ENCODE data around the gene CALCA. TPM values are rescaled to one million over a fixed set of nuclear protein-coding genes. Genes with fewer than 3 reads are reported as not detected.

Gene CALCA
- total RNA-seq, 1 donor from 2014 or later = not detected

DNA sequence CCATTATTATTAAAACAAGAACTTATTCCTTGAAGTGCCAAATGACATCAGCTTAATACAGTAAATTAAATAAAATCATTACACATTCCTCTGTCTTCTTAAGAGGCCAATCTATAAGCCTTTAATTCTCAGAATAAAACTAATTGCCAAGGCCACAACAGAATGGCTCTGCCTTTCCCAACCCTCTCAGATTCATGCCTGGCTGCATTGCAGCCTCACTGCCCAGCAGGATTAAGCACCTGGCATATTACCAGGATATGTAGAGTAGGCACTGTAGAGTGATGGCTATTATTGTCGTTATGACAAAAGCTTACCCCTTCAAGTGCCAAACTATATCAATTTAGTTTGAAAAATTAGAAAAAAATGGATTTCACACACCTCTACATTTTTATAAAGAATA lies 9.4 kb upstream of the CALCA start:
- H3K4me1 Mint-ChIP-seq (ENCODE audit: unreplicated experiment) = no peaks in the 10 kb centered on the region
- TF ChIP-seq, protein P1, sequence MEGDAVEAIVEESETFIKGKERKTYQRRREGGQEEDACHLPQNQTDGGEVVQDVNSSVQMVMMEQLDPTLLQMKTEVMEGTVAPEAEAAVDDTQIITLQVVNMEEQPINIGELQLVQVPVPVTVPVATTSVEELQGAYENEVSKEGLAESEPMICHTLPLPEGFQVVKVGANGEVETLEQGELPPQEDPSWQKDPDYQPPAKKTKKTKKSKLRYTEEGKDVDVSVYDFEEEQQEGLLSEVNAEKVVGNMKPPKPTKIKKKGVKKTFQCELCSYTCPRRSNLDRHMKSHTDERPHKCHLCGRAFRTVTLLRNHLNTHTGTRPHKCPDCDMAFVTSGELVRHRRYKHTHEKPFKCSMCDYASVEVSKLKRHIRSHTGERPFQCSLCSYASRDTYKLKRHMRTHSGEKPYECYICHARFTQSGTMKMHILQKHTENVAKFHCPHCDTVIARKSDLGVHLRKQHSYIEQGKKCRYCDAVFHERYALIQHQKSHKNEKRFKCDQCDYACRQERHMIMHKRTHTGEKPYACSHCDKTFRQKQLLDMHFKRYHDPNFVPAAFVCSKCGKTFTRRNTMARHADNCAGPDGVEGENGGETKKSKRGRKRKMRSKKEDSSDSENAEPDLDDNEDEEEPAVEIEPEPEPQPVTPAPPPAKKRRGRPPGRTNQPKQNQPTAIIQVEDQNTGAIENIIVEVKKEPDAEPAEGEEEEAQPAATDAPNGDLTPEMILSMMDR (IDR thresholded peaks at IDR 0.05) = no peak
- H3K27me3 Mint-ChIP-seq (ENCODE audit: unreplicated experiment) = peaks cover 10% of the 10 kb centered on the region
- no peaks in the 10 kb centered on the region for H3K36me3 Mint-ChIP-seq (ENCODE audit: unreplicated experiment)
- no peak overlapping the region for H3K4me3 Mint-ChIP-seq (ENCODE audit: unreplicated experiment)
- no peak overlapping the region for H3K27ac Mint-ChIP-seq (ENCODE audit: unreplicated experiment)
- no peak for DNase-seq (ENCODE audit: extremely low spot score, unreplicated experiment)
- H3K9me3 Mint-ChIP-seq (ENCODE audit: unreplicated experiment) = no peaks in the 10 kb centered on the region

DNA sequence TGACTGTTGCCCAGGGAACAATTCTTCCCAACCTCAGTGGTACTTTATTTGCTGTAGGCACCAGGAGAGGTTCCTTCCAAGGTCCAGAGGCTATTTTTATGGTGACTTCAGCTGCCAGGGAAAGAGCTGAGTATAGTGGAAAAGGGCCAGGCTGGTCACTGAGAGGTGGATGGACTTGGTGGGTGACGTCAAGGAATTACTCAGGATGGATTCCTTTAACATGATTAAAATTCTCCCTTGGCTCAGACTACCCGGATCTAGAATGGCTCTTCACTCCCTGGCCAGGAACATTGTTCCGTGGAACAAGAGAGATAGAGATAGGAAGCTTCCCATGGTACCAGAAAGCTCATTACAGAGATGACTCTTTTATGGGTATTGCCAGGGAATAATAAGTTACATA lies 8.7 kb upstream of the CALCA start:
- no peaks in the 10 kb centered on the region for H3K4me1 Mint-ChIP-seq (ENCODE audit: unreplicated experiment)
- no peak overlapping the region for H3K4me3 Mint-ChIP-seq (ENCODE audit: unreplicated experiment)
- peaks cover 17% of the 10 kb centered on the region for H3K27me3 Mint-ChIP-seq (ENCODE audit: unreplicated experiment)
- H3K27ac Mint-ChIP-seq (ENCODE audit: unreplicated experiment) = no peak overlapping the region
- DNase-seq (ENCODE audit: extremely low spot score, unreplicated experiment) = no peak
- H3K36me3 Mint-ChIP-seq (ENCODE audit: unreplicated experiment) = no peaks in the 10 kb centered on the region
- TF ChIP-seq, protein P1 (IDR thresholded peaks at IDR 0.05) = no peak
- H3K9me3 Mint-ChIP-seq (ENCODE audit: unreplicated experiment) = no peaks in the 10 kb centered on the region

DNA sequence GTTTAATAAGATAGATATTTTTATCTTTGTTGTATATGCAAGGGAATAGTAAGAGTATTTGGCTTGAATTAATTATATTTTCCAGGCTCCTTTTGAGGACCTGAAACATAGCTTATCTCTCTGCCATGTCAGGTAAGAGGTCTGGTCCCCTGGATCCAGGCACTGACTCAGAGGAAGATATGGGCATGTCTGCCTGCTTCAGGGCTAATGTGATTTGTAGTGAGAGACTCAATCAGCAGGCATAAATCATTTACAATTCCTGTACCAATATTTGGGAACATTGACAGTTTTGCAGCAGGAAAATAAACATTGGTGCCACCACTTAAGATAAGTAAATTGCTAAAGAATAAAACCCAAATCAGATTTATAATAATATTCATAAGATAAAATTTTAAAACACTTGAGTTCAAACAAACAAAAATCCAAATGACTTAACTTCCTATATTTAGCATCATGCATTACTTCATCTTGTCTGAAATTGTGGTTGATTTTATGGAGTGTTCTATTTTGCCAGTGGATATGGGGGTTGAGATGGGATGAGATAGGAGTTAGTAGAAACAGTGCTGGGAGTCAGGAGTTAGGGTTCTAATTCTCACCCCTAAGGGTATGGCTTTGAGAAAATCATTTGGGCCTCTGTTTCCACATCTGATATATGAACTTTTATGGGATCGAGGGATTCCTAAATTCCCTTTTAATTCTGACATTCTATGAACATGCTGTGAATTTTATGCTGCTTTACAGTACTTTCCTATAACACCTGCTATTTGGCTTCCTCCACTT lies 5.1 kb upstream of the CALCA start:
- TF ChIP-seq, protein P1 (IDR thresholded peaks at IDR 0.05) = no peak
- no peaks in the 10 kb centered on the region for H3K36me3 Mint-ChIP-seq (ENCODE audit: unreplicated experiment)
- peaks cover 50% of the 10 kb centered on the region for H3K27me3 Mint-ChIP-seq (ENCODE audit: unreplicated experiment)
- peaks cover 15% of the 10 kb centered on the region for H3K4me1 Mint-ChIP-seq (ENCODE audit: unreplicated experiment)
- no peak overlapping the region for H3K27ac Mint-ChIP-seq (ENCODE audit: unreplicated experiment)
- no peaks in the 10 kb centered on the region for H3K9me3 Mint-ChIP-seq (ENCODE audit: unreplicated experiment)
- DNase-seq (ENCODE audit: extremely low spot score, unreplicated experiment) = no peak
- no peak overlapping the region for H3K4me3 Mint-ChIP-seq (ENCODE audit: unreplicated experiment)

DNA sequence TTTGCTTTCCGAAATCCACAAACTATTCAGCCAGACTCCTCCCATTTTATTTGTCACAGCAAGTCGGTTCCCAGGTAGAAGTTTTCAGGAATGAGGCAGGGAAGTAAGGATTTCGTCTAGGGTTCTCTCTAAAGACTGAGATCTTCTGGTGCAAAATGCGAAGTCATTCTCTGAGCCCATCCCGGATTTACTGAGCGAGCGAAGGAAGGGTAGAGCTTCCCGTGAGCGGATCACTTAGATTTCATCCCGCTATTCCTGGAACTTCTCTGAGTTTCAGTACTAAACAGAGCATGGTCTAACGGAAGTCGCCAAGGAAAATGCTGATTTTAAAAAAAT lies 3.1 kb upstream of the CALCA start:
- peaks cover 60% of the 10 kb centered on the region for H3K27me3 Mint-ChIP-seq (ENCODE audit: unreplicated experiment)
- TF ChIP-seq, protein P1 (IDR thresholded peaks at IDR 0.05) = no peak
- peaks cover 17% of the 10 kb centered on the region for H3K4me1 Mint-ChIP-seq (ENCODE audit: unreplicated experiment)
- no peaks in the 10 kb centered on the region for H3K36me3 Mint-ChIP-seq (ENCODE audit: unreplicated experiment)
- no peak for DNase-seq (ENCODE audit: extremely low spot score, unreplicated experiment)
- H3K27ac Mint-ChIP-seq (ENCODE audit: unreplicated experiment) = no peak overlapping the region
- H3K4me3 Mint-ChIP-seq (ENCODE audit: unreplicated experiment) = no peak overlapping the region
- H3K9me3 Mint-ChIP-seq (ENCODE audit: unreplicated experiment) = no peaks in the 10 kb centered on the region

DNA sequence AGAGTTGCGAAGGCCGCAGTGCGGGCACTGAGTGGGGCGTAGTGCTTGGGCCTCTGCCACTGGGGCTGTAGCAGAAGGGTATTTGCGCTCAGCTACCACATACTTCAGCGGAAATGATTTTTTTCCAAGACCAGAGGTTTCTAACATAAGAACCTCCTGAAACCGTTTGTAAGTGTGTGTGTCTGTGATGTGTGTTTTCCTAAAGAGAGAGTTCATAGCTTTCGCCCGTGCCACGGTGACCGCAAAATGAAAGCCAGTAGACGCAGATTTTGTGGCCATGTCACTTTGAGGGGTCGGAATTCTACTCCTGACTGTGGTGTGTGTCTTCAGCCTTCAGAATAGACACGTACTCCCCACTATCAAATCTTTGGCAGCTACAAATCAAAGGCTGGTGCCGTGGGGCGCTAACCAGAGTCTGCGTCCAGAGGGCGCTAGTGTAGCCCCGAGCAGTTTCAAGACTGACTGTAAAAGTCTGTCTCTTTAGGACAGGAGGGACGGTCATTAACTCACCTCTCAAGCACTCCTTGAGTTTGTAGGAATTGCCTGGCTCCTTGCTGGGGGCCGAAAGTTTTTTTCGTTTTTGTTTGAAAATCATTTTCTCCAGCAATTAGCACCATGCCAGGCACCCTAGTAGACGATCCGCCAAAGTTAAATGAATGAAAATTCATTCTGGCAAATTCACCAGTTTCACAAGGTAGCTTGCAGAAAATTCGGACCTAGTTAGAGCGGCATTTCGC lies 2.5 kb upstream of the CALCA start:
- TF ChIP-seq, protein P1 (IDR thresholded peaks at IDR 0.05) = peak; percentile 44

More for the DNA sequence above, 2.5 kb upstream of the CALCA start:
- Mint-ChIP-seq H3K27me3 (ENCODE audit: unreplicated experiment) (peaks cover 64% of the 10 kb centered on the region), H3K9me3 (ENCODE audit: unreplicated experiment) (no peaks in the 10 kb centered on the region), H3K4me3 (ENCODE audit: unreplicated experiment) (peak overlapping the region; percentile 15), H3K27ac (ENCODE audit: unreplicated experiment) (no peak overlapping the region), H3K4me1 (ENCODE audit: unreplicated experiment) (peaks cover 17% of the 10 kb centered on the region), H3K36me3 (ENCODE audit: unreplicated experiment) (no peaks in the 10 kb centered on the region)
- no peak for DNase-seq (ENCODE audit: extremely low spot score, unreplicated experiment)
